ENCODE results near the gene FOXN1. TPM values are rescaled to one million over a fixed set of nuclear protein-coding genes. Genes with fewer than 3 reads are reported as not detected.

FOXN1 gene
- total RNA-seq, 3 donors from 2014 or later: 0.29 TPM; not detected in 2

GRCh38 chr17:28515518-28515917 lies 9.4 kb downstream of the FOXN1 start:
- Histone ChIP-seq H3K27me3 (peaks cover 0 to 7% of the 10 kb centered on the region in 2 donors), H3K27ac (no peak overlapping the region), H3K4me1 (no peaks in the 10 kb centered on the region), H3K4me3 (no peak overlapping the region), H3K36me3 (no peaks in the 10 kb centered on the region), H3K9me3 (no peaks in the 10 kb centered on the region)
- TF ChIP-seq POLR2A (IDR thresholded peaks at IDR 0.05): no peak
- no peak for TF ChIP-seq CTCF (IDR thresholded peaks at IDR 0.05)
- TF ChIP-seq POLR2AphosphoS5 (IDR thresholded peaks at IDR 0.05): no peak
- intact Hi-C loops (cut with DNase I; ENCODE audit: low total_unique reads): no loop called here
- no peak for DNase-seq (ENCODE audit: low spot score in 2 of 2)

DNA sequence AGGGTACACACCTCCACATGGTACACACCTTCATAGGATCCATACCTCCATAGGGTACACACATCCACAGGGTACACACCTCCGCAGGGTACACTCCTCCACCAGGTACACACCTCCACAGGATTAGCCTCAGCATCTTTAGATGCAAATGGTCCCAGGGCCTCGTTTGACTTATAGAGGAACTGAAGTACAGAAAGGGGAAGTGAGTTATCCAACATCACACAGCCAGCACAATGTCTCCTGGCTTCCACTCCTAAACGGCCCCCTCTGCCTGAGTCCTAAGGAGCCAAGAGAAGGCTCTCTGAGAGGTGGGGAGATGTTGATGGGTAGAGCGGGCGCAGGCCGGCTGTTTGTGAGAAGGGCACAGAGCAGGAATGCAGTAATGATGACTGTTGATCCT lies 12.0 kb downstream of the FOXN1 start:
- intact Hi-C loops (cut with DNase I; ENCODE audit: low total_unique reads): no loop called here

GRCh38 chr17:28518578-28518977 lies 12.4 kb downstream of the FOXN1 start:
- DNase-seq (ENCODE audit: low spot score in 2 of 2): no peak
- H3K4me3 ChIP-seq: no peak overlapping the region
- no peak for TF ChIP-seq CTCF (IDR thresholded peaks at IDR 0.05)
- no peak for TF ChIP-seq POLR2A (IDR thresholded peaks at IDR 0.05)
- no peak for TF ChIP-seq POLR2AphosphoS5 (IDR thresholded peaks at IDR 0.05)
- no peaks in the 10 kb centered on the region for H3K36me3 ChIP-seq
- intact Hi-C loops (cut with DNase I; ENCODE audit: low total_unique reads): no loop called here
- H3K27ac ChIP-seq: no peak overlapping the region
- H3K4me1 ChIP-seq: no peaks in the 10 kb centered on the region
- no peaks in the 10 kb centered on the region for H3K9me3 ChIP-seq
- peaks cover 0 to 4% of the 10 kb centered on the region in 2 donors for H3K27me3 ChIP-seq

More for the DNA sequence above, 12.0 kb downstream of the FOXN1 start:
- peaks cover 0 to 7% of the 10 kb centered on the region in 2 donors for H3K27me3 ChIP-seq
- H3K4me3 ChIP-seq: no peak overlapping the region
- no peaks in the 10 kb centered on the region for H3K4me1 ChIP-seq
- DNase-seq (ENCODE audit: low spot score in 2 of 2): no peak
- no peaks in the 10 kb centered on the region for H3K36me3 ChIP-seq
- H3K9me3 ChIP-seq: no peaks in the 10 kb centered on the region
- no peak overlapping the region for H3K27ac ChIP-seq
- TF ChIP-seq CTCF (IDR thresholded peaks at IDR 0.05) (no peak), POLR2A (IDR thresholded peaks at IDR 0.05) (no peak), POLR2AphosphoS5 (IDR thresholded peaks at IDR 0.05) (no peak)

DNA sequence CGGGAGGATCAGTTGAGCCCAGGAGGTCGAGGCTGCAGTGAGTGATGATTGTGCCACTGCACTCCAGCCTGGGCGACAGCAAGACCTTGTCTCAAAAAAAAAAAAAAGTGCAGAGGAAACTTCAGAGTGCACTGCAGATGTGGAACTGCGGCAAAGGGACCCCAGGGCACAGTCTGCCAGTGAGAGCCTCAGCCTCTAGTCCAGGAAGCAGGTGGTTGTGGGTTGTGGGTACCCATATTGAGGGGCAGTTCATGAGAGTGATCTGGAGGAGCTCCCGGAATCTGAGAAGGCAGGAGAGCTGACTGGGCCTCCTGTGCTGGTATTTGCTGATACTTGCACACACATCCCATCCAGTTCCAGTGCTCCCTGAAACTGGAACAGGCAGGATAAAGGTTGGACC lies 13.1 kb downstream of the FOXN1 start:
- Histone ChIP-seq H3K27ac (no peak overlapping the region), H3K36me3 (no peaks in the 10 kb centered on the region), H3K4me1 (no peaks in the 10 kb centered on the region), H3K27me3 (no peaks in the 10 kb centered on the region), H3K9me3 (no peaks in the 10 kb centered on the region), H3K4me3 (no peak overlapping the region)
- TF ChIP-seq CTCF (IDR thresholded peaks at IDR 0.05): no peak
- TF ChIP-seq POLR2A (IDR thresholded peaks at IDR 0.05): no peak
- no peak for TF ChIP-seq POLR2AphosphoS5 (IDR thresholded peaks at IDR 0.05)
- intact Hi-C loops (cut with DNase I; ENCODE audit: low total_unique reads): no loop called here
- no peak for DNase-seq (ENCODE audit: low spot score in 2 of 2)

GRCh38 chr17:28520687-28521086 lies 14.5 kb downstream of the FOXN1 start:
- TF ChIP-seq POLR2AphosphoS5 (IDR thresholded peaks at IDR 0.05) (no peak), CTCF (IDR thresholded peaks at IDR 0.05) (no peak), POLR2A (IDR thresholded peaks at IDR 0.05) (no peak)
- no peak for DNase-seq (ENCODE audit: low spot score in 2 of 2)
- Histone ChIP-seq H3K27ac (no peak overlapping the region), H3K4me3 (no peak overlapping the region), H3K4me1 (no peaks in the 10 kb centered on the region), H3K27me3 (no peaks in the 10 kb centered on the region), H3K36me3 (no peaks in the 10 kb centered on the region), H3K9me3 (no peaks in the 10 kb centered on the region)
- intact Hi-C loops (cut with DNase I; ENCODE audit: low total_unique reads): no loop called here
